Omental fat pad (tissue), 4 donors: Measurements from ENCODE around the gene ZFYVE26. TPM values are rescaled to one million over a fixed set of nuclear protein-coding genes. Genes with fewer than 3 reads are reported as not detected.

Source experiments
- ATAC-seq: fragments of 150-250 bp; one replicate; pipeline ENCODE4 v1.9.1; 2016; ENCODE audit warnings: mild to moderate bottlenecking, moderate library complexity; ENCODE audit not compliant: low FRiP score
- DNase-seq: peaks from one replicate; pipeline ENCODE4 v3.0.0-alpha.2; 2019; ENCODE audit warnings: low spot score
- total RNA-seq, 4 donors: library from RNA; depleted of rRNA; stranded (reverse); fragments of >200 nt; gene quantifications; one replicate each; pipeline ENCODE4 v1.1.0, GENCODE V29; 2016
- TF ChIP-seq, protein P1 (sequence below), 3 donors: fragments of 450-650 bp; IDR thresholded peaks; one replicate each; pipeline ENCODE4 v1.5.1; 2016 to 2017; ENCODE audit warnings: antibody characterized with exemption in 3 of 3, mild to moderate bottlenecking in 3 of 3, moderate library complexity in 2 of 3

Gene ZFYVE26
- total RNA-seq, 4 donors from 2014 or later = 24.1 to 33.7 (median 25.0) TPM

DNA sequence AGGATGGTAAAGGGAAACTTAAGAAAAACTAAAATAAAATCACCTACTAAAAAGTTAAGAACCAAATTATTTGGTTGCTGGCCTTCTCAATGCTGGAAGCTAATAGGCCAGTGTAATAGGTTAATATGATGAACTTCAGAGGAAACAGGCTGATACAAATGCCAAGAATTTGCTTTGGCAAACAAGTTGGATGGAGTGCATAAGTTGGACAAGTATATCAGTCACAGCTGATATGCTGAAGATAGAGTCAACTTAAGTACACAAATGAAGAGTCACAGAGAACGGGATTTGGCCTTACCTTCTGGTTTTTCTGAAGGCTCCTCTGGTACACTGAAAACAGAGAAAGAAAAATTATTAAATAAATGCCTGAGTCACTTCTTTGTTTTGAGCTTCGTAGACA lies 48.2 kb downstream of the ZFYVE26 start:
- ATAC-seq = no peak
- DNase-seq = no peak
- TF ChIP-seq, protein P1, sequence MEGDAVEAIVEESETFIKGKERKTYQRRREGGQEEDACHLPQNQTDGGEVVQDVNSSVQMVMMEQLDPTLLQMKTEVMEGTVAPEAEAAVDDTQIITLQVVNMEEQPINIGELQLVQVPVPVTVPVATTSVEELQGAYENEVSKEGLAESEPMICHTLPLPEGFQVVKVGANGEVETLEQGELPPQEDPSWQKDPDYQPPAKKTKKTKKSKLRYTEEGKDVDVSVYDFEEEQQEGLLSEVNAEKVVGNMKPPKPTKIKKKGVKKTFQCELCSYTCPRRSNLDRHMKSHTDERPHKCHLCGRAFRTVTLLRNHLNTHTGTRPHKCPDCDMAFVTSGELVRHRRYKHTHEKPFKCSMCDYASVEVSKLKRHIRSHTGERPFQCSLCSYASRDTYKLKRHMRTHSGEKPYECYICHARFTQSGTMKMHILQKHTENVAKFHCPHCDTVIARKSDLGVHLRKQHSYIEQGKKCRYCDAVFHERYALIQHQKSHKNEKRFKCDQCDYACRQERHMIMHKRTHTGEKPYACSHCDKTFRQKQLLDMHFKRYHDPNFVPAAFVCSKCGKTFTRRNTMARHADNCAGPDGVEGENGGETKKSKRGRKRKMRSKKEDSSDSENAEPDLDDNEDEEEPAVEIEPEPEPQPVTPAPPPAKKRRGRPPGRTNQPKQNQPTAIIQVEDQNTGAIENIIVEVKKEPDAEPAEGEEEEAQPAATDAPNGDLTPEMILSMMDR (IDR thresholded peaks at IDR 0.05) = no peak

DNA sequence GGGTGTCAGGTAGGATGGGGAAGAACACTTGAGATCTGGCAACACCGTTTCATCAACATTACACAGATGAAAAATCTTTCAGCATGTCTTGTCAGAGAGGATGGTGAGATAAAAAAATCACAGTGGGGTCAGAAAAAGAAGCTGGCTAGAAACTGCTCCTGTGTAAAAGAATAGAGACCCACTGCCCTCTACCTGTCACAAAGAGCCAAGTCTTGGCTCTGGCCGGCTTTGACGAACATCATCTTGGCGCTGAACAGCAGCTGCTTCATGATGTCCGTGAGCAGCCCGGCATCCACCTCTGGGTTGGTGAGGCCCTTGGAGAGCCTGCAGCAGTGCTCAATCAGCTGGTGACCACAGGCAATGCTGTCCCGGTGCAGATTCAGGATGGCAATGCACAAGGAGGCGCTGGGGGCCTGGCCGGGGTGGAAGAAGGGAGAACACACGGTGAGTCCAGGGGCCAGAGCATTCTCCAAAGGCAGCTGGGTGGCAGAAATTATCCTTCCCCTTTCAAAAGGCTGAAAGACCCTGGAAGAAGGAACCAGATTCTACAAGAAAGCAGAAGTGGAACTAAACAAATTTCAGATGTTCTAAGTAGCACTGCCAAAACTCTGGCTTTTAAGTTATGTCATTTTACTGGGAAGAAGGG lies 50.2 kb downstream of the ZFYVE26 start:
- ATAC-seq (no peak), DNase-seq (no peak)
- TF ChIP-seq, protein P1 (IDR thresholded peaks at IDR 0.05) = no peak

DNA sequence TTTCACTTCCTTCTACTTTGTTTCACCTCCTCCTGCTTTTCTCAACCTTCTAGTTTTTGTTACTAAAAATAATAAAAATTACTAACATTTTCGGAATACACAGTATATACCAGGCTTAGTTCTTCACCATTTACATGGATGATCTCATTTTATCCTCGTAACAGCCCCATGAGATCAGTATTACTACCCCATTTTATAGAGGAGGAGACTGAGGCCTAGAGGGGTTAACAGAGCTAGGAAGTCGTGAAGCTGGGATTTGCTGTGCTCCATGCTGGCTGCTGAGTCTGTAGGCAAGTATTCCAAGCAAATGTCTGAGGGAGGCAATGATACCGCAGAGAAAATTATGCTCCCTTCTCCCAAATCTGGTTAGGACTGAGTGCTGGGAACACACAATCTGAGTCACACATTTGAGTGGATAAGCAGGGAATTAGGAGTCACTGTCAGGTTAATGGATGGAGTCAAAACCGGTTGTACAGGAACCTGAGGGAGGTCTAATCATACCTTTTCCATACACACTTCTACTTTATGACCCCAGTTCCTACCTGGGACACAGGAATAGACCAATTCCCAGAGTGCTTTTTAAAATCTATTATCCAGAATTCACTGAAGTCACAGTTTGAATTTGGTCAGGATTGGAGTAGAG lies 51.1 kb downstream of the ZFYVE26 start:
- TF ChIP-seq, protein P1 (IDR thresholded peaks at IDR 0.05) = no peak
- DNase-seq (no peak), ATAC-seq (no peak)

DNA sequence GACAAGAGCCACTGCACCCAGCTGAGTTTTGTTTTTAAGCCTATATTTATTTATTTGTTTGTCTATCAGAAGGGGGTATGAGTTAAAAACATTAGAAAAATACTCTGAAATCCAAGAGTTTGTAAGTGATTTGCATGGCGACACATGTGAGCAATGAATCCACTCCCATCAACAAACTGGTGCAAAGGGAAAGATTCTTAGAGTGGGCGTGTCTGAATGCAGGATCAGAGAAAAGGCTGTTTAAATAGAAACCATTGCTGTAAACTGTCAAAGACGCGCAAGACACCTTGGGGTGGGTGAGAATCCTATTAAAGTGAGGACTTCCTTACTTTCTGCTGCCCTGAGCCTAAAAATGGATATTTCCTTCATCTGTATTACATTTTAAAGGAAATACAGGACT lies 51.9 kb downstream of the ZFYVE26 start:
- TF ChIP-seq, protein P1 (IDR thresholded peaks at IDR 0.05) = no peak
- DNase-seq (no peak), ATAC-seq (no peak)

DNA sequence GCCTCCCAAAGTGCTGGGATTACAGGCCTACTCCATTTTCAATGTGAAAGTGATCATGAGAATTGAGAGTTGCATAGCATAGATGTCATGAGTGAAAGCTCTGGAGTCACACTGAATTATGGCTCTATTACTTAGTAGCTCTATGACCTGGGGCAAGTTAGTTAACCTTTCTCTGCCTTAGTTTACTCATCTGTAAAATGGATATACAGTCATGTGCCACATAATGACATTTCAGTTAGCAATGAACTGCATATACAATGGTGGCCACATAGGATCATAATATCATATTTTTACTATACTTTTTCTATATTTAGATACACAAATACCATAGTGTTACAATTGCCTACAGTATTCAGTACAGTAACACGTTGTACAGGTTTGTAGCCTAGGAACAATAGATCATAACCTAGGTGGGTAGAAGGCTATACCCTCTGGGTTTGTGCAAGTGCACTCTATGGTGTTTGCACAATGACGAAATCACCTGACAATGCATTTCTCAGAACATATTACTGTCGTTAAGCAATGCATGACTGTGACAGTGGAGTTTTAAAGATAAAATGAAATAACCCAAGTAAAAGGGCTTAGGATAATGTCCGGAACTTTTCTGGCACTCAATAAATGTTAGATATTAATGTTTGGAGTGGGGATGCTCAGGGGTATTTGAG lies 53.1 kb downstream of the ZFYVE26 start:
- no peak for DNase-seq
- no peak for ATAC-seq
- TF ChIP-seq, protein P1 (IDR thresholded peaks at IDR 0.05) = no peak

DNA sequence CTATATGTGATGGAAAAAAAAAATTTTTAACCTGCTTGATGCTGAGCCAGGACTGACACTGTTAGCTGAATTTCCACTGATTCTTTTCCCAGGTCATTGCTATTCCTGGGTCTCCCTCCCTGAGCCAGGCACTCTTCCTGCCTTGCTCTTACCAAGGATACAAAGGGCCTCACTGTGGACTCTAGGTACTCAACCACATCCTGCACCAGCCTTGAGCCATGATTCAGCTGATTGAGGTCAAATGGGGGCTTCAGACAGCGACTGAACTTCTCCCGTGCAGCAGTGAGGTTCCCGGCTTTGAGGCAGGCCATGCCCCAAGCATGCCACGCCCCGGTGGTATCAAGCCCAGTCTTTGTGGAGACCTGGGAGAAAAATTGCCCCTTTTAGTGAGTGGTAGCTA lies 54.3 kb downstream of the ZFYVE26 start:
- TF ChIP-seq, protein P1 (IDR thresholded peaks at IDR 0.05) = no peak
- ATAC-seq (no peak), DNase-seq (no peak)
